CD8-positive, alpha-beta memory T cell (primary cell): ENCODE data around the gene MNT. TPM values are rescaled to one million over a fixed set of nuclear protein-coding genes. Genes with fewer than 3 reads are reported as not detected.

Source experiments
- CTCF ChIA-PET: fragments of 350-600 bp; sonication (Branson Sonifier 250); formaldehyde crosslinking; loops from one replicate; lab custom pipeline; 2021; ENCODE audit warnings: antibody characterized with exemption; lab: Charles Lee
- POLR2A ChIA-PET: fragments of 350-600 bp; sonication (Branson Sonifier 250); formaldehyde crosslinking; loops from one replicate; lab custom pipeline; 2021; ENCODE audit warnings: antibody characterized with exemption; lab: Charles Lee
- DNase-seq, 5 donors: peaks; one replicate each; pipeline versions ENCODE4 v3.0.0 to v3.0.0-alpha.2; 2020 to 2022; ENCODE audit warnings: mixed read lengths in 1 of 5
- H3K27ac ChIP-seq: one replicate; pipeline ENCODE4 v1.7.0; 2013; ENCODE audit warnings: low read depth, mild to moderate bottlenecking, low read length, moderate library complexity
- H3K27me3 ChIP-seq: 2 replicates; pipeline ENCODE4 v1.7.0; 2013; ENCODE audit warnings: low read length, mild to moderate bottlenecking; ENCODE audit not compliant: insufficient read depth, poor library complexity, severe bottlenecking
- H3K36me3 ChIP-seq: 2 replicates; pipeline ENCODE4 v1.7.0; 2013; ENCODE audit warnings: mild to moderate bottlenecking, low read length, moderate library complexity; ENCODE audit not compliant: insufficient read depth
- H3K4me1 ChIP-seq: 2 replicates; pipeline ENCODE4 v1.7.0; 2013; ENCODE audit warnings: mild to moderate bottlenecking, low read length, moderate library complexity; ENCODE audit not compliant: insufficient read depth
- H3K4me3 ChIP-seq: 2 replicates; pipeline ENCODE4 v1.7.0; 2013; ENCODE audit warnings: mild to moderate bottlenecking, low read length
- H3K9me3 ChIP-seq: 2 replicates; pipeline ENCODE4 v1.7.0; 2013; ENCODE audit warnings: mild to moderate bottlenecking, low read length
- H3K27ac Mint-ChIP-seq, 8 donors: one replicate each; pipeline ENCODE4 v1.8.0; 2020 to 2021; ENCODE audit warnings: mixed read lengths in 8 of 8, mild to moderate bottlenecking in 6 of 8, inconsistent platforms in 3 of 8, moderate library complexity in 3 of 8
- H3K27me3 Mint-ChIP-seq, 2 donors: one replicate each; pipeline ENCODE4 v1.8.0; 2020 to 2021; ENCODE audit warnings: mixed read lengths in 2 of 2, mild to moderate bottlenecking in 1 of 2, moderate library complexity in 1 of 2
- H3K36me3 Mint-ChIP-seq, 3 donors: one replicate each; pipeline ENCODE4 v1.8.0; 2020 to 2021; ENCODE audit warnings: mixed read lengths in 3 of 3, inconsistent platforms in 1 of 3, mild to moderate bottlenecking in 1 of 3
- H3K4me1 Mint-ChIP-seq, 3 donors: one replicate each; pipeline ENCODE4 v1.8.0; 2020 to 2021; ENCODE audit warnings: mixed read lengths in 3 of 3, inconsistent platforms in 1 of 3, mild to moderate bottlenecking in 1 of 3
- H3K4me3 Mint-ChIP-seq, 7 donors: one replicate each; pipeline ENCODE4 v1.8.0; 2020 to 2021; ENCODE audit warnings: mixed read lengths in 7 of 7, mild to moderate bottlenecking in 6 of 7, moderate library complexity in 4 of 7, inconsistent platforms in 2 of 7
- H3K9me3 Mint-ChIP-seq, 5 donors: one replicate each; pipeline ENCODE4 v1.8.0; 2020 to 2022; ENCODE audit warnings: mixed read lengths in 5 of 5, mild to moderate bottlenecking in 3 of 5, moderate library complexity in 2 of 5, inconsistent platforms in 1 of 5
- polyA plus RNA-seq: library from polyadenylated mRNA; unstranded; fragments of 300-500 nt; fragmentation: Illumina TruSeq; gene quantifications from one replicate; pipeline ENCODE4 v1.2.3, GENCODE V29; 2021
- total RNA-seq, 2 experiments: library from RNA; stranded (reverse); gene quantifications; one replicate each; pipeline ENCODE4 v1.2.3, GENCODE V29; 2021

MNT gene
- total and polyA plus RNA-seq, 3 experiments from 2014 or later, result 1.2 to 24.3 (median 21.5) TPM

DNA sequence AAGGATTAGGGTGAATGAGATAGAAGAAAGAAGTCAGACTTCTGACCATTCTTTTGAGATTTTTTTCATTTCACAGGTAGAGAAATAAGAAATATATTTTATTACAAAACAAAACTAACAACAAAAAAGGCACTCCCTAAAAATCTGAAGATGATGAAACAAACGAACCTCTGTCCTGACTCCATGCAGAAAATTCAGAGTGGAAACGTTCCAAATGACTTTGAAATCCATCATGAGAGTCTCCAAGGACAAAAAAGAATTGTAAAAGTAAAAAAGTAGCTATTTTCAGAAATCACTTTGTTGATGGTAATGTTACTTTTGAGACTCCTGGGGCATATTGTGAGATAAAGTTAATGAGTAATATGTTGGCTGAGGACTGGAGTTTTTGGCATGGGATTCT is 26.4 kb upstream of the MNT start:
- ChIA-PET CTCF (no interaction called here), POLR2A (no interaction called here)
- no peaks in the 10 kb centered on the region for H3K9me3 Mint-ChIP-seq

GRCh38 chr17:2423271-2423670 is 22.4 kb upstream of the MNT start:
- CTCF ChIA-PET, result no interaction called here
- DNase-seq, result no peak
- H3K36me3 ChIP-seq, result peaks cover 14% of the 10 kb centered on the region
- no peaks in the 10 kb centered on the region for H3K27me3 ChIP-seq
- H3K9me3 Mint-ChIP-seq, result no peaks in the 10 kb centered on the region
- H3K36me3 Mint-ChIP-seq, result peaks cover 0 to 71% (median 13%) of the 10 kb centered on the region in 3 donors
- POLR2A ChIA-PET, result no interaction called here
- no peak overlapping the region for H3K4me3 ChIP-seq
- no peaks in the 10 kb centered on the region for H3K27me3 Mint-ChIP-seq
- H3K27ac Mint-ChIP-seq, result no peak overlapping the region
- H3K27ac ChIP-seq, result no peak overlapping the region
- H3K4me3 Mint-ChIP-seq, result no peak overlapping the region
- H3K9me3 ChIP-seq, result no peaks in the 10 kb centered on the region
- no peaks in the 10 kb centered on the region for H3K4me1 ChIP-seq
- peaks cover 0 to 4% (median 2%) of the 10 kb centered on the region in 3 donors for H3K4me1 Mint-ChIP-seq

More for the DNA sequence above, 26.4 kb upstream of the MNT start:
- Histone ChIP-seq H3K4me1 (no peaks in the 10 kb centered on the region), H3K27ac (no peak overlapping the region), H3K36me3 (no peaks in the 10 kb centered on the region), H3K4me3 (no peak overlapping the region), H3K9me3 (no peaks in the 10 kb centered on the region), H3K27me3 (no peaks in the 10 kb centered on the region)
- H3K36me3 Mint-ChIP-seq, result peaks cover 0 to 44% (median 4%) of the 10 kb centered on the region in 3 donors
- no peak overlapping the region for H3K4me3 Mint-ChIP-seq
- H3K27me3 Mint-ChIP-seq, result no peaks in the 10 kb centered on the region
- H3K27ac Mint-ChIP-seq, result peak overlapping the region in 1 of 8 donors; percentile 87
- no peak for DNase-seq
- H3K4me1 Mint-ChIP-seq, result peaks cover 0 to 4% (median 2%) of the 10 kb centered on the region in 3 donors

DNA sequence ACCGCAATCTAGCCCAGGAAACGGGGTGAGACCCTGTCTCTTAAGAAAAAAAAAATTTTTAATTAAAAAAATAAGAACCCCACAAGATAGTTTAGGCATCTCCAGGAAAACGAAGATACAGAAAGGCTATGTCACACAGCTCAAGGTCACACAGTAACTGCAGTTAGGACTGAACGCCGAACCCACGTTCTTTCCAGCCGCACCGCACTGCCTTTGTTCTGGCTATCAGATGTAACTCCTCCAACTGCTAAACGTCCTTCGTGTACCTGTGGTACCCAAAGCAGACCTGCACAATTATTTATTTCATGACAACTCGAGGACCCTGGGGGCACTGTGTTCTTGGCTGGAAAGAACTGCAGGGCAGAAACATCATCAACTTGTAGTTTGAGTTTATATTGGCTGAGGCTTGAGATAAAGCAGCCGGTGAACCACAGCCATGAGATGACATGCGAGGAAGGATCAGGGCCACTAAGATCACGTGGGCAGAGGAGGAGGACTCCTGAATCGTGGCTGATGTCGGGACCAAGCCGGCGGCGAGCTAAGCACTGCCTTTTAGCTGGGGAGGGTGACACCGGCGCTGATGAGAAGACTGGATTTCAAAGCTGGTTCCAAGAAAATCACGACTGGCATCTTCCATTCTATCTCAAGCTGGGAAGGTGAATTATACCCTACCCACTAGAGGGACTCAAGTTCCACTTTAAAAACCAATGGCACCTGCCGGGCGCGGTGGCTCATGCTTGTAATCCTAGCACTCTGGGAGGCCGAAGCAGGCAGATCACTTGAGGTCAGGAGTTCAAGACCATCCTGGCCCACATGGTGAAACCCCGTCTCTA is 20.7 kb upstream of the MNT start:
- Mint-ChIP-seq H3K4me1 (peaks cover 0 to 4% (median 2%) of the 10 kb centered on the region in 3 donors), H3K36me3 (peaks cover 0 to 72% (median 13%) of the 10 kb centered on the region in 3 donors), H3K27me3 (no peaks in the 10 kb centered on the region), H3K4me3 (no peak overlapping the region), H3K27ac (no peak overlapping the region), H3K9me3 (no peaks in the 10 kb centered on the region)
- H3K4me1 ChIP-seq, result no peaks in the 10 kb centered on the region
- no peak for DNase-seq
- no peak overlapping the region for H3K4me3 ChIP-seq
- ChIA-PET POLR2A (no interaction called here), CTCF (interaction anchor here (1.4 to 1.7 kb wide), 2 partner anchors 19 to 39 kb away, joined by 3 to 7 read pairs; no protein-coding TSS in a partner anchor)
- H3K36me3 ChIP-seq, result peaks cover 16% of the 10 kb centered on the region
- H3K9me3 ChIP-seq, result no peaks in the 10 kb centered on the region
- no peak overlapping the region for H3K27ac ChIP-seq
- H3K27me3 ChIP-seq, result no peaks in the 10 kb centered on the region

DNA sequence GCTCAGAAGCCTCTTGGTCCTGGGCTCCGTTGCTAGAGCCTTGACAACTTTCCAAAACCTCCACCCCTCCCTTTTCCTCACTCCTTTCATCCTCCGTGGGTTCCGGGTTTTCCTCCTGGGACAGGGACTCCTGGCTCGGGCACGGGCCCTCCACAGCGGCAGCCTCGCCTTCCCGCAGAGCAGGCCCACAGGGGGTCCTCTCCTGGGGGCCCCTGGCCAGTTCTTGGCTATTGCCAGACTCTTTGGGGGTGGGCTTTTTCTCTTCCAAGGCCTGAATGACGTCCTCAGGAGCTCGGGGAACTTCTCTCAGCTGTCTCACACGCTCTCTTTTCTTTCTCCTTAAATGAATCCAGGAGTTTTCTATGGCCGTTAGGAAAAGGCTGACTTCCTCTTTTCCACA is 19.3 kb upstream of the MNT start:
- H3K27me3 ChIP-seq, result no peaks in the 10 kb centered on the region
- POLR2A ChIA-PET, result no interaction called here
- H3K9me3 Mint-ChIP-seq, result no peaks in the 10 kb centered on the region
- H3K36me3 Mint-ChIP-seq, result peaks cover 0 to 66% (median 10%) of the 10 kb centered on the region in 3 donors
- H3K9me3 ChIP-seq, result no peaks in the 10 kb centered on the region
- DNase-seq, result no peak
- no peak overlapping the region for H3K4me3 Mint-ChIP-seq
- H3K4me1 Mint-ChIP-seq, result peaks cover 2 to 7% (median 3%) of the 10 kb centered on the region in 3 donors
- H3K27ac ChIP-seq, result no peak overlapping the region
- peak overlapping the region in 1 of 8 donors; percentile 60 for H3K27ac Mint-ChIP-seq
- H3K27me3 Mint-ChIP-seq, result no peaks in the 10 kb centered on the region
- peaks cover 18% of the 10 kb centered on the region for H3K36me3 ChIP-seq
- H3K4me3 ChIP-seq, result no peak overlapping the region
- no peaks in the 10 kb centered on the region for H3K4me1 ChIP-seq
- CTCF ChIA-PET, result interaction anchor here (5.6 kb wide), 1 partner anchor 36 kb away, joined by 250 read pairs; no protein-coding TSS in a partner anchor

GRCh38 chr17:2419486-2419885 is 18.6 kb upstream of the MNT start:
- Mint-ChIP-seq H3K27me3 (no peaks in the 10 kb centered on the region), H3K4me1 (peaks cover 2 to 7% (median 3%) of the 10 kb centered on the region in 3 donors), H3K9me3 (no peaks in the 10 kb centered on the region), H3K27ac (no peak overlapping the region), H3K36me3 (peaks cover 0 to 68% (median 8%) of the 10 kb centered on the region in 3 donors), H3K4me3 (no peak overlapping the region)
- Histone ChIP-seq H3K36me3 (peaks cover 18% of the 10 kb centered on the region), H3K4me1 (no peaks in the 10 kb centered on the region), H3K4me3 (no peak overlapping the region), H3K9me3 (no peaks in the 10 kb centered on the region), H3K27ac (no peak overlapping the region), H3K27me3 (no peaks in the 10 kb centered on the region)
- ChIA-PET POLR2A (interaction anchor here (1.3 kb wide), 1 partner anchor 36 kb away, joined by 4 read pairs; no protein-coding TSS in a partner anchor), CTCF (interaction anchor here (0.9 to 5.6 kb wide), 3 partner anchors 18 to 42 kb away, joined by 3 to 250 read pairs (median 6); no protein-coding TSS in a partner anchor)
- no peak for DNase-seq

GRCh38 chr17:2418572-2418971 is 17.7 kb upstream of the MNT start:
- Mint-ChIP-seq H3K27me3 (peaks cover 0 to 2% of the 10 kb centered on the region in 2 donors), H3K36me3 (peaks cover 0 to 72% (median 8%) of the 10 kb centered on the region in 3 donors), H3K4me3 (no peak overlapping the region), H3K4me1 (peaks cover 2 to 7% (median 3%) of the 10 kb centered on the region in 3 donors), H3K27ac (peak overlapping the region in 3 of 8 donors; percentile 17 to 30 (median 23)), H3K9me3 (no peaks in the 10 kb centered on the region)
- Histone ChIP-seq H3K36me3 (peaks cover 18% of the 10 kb centered on the region), H3K4me1 (no peaks in the 10 kb centered on the region), H3K27ac (no peak overlapping the region), H3K4me3 (no peak overlapping the region), H3K9me3 (no peaks in the 10 kb centered on the region), H3K27me3 (no peaks in the 10 kb centered on the region)
- ChIA-PET CTCF (interaction anchor here (1.4 to 5.6 kb wide), 2 partner anchors 35 to 41 kb away, joined by 3 to 250 read pairs; no protein-coding TSS in a partner anchor), POLR2A (interaction anchor here (1.3 kb wide), 1 partner anchor 35 kb away, joined by 4 read pairs; no protein-coding TSS in a partner anchor)
- DNase-seq, result no peak

- H3K4me3 ChIP-seq, result no peak overlapping the region
- Mint-ChIP-seq H3K4me3 (no peak overlapping the region), H3K4me1 (peaks cover 2 to 7% (median 3%) of the 10 kb centered on the region in 3 donors), H3K36me3 (peaks cover 0 to 59% (median 8%) of the 10 kb centered on the region in 3 donors), H3K9me3 (no peaks in the 10 kb centered on the region), H3K27ac (peak overlapping the region in 6 of 8 donors; percentile 2 to 93 (median 47)), H3K27me3 (peaks cover 0 to 2% of the 10 kb centered on the region in 2 donors)
- H3K36me3 ChIP-seq, result peaks cover 18% of the 10 kb centered on the region
- no peaks in the 10 kb centered on the region for H3K4me1 ChIP-seq
- ChIA-PET POLR2A (interaction anchor here (0.8 to 1.5 kb wide), 7 partner anchors 15 to 96 kb away, joined by 3 to 14 read pairs (median 3); partner anchors contain the start of gene METTL16), CTCF (interaction anchor here (0.6 to 5.6 kb wide), 25 partner anchors 9 to 837 kb away, joined by 3 to 250 read pairs (median 6); partner anchors contain the start of genes HIC1, MNT, SMG6 and SRR)
- no peaks in the 10 kb centered on the region for H3K27me3 ChIP-seq
- no peaks in the 10 kb centered on the region for H3K9me3 ChIP-seq
- no peak overlapping the region for H3K27ac ChIP-seq
- DNase-seq, result peak; percentile 76 to 88 (median 82)
Observed at GRCh38 chr17:2416010-2416734, 15.3 kb upstream of the MNT start.
